A673 (cell line): ENCODE data around the gene AVPR2.

ENCODE experiments used
- CTCF ChIP-seq: fragments of 300-800, 200-600 bp; sonication (generic); conservative IDR thresholded peaks from 2 replicates; pipeline ENCODE4 v1.5.1; 2017; ENCODE audit warnings: low read depth, mild to moderate bottlenecking, antibody characterized with exemption, low read length, moderate library complexity, mixed read lengths
- EZH2 ChIP-seq: fragments of 200-600 bp; sonication (generic); IDR thresholded peaks from 2 replicates; pipeline ENCODE4 v1.6.1; 2017; ENCODE audit warnings: borderline replicate concordance, low read depth, mild to moderate bottlenecking, mixed read lengths, antibody characterized with exemption, low read length; ENCODE audit not compliant: poor library complexity, severe bottlenecking

- TF ChIP-seq EZH2 (no peak), CTCF (no peak)
These were observed 35.1 kb downstream of the AVPR2 start for GRCh38 chrX:153939573-153939972.
